Stimulated activated CD8-positive, alpha-beta memory T cell treated with anti-CD3 and anti-CD28 coated beads, Interleukin-7, amount 100 ng/mL, for 48 hours (primary cell): ENCODE results near the gene SNX32.
A peak's percentile ranks its signal among the peaks of the same experiment; 100 is the strongest.

Source experiments
- DNase-seq, 2 donors: peaks; one replicate each; pipeline ENCODE4 v3.0.0-alpha.2; 2020; ENCODE audit warnings: low read depth in 1 of 2; ENCODE audit errors: extremely low read depth in 1 of 2

SNX32 gene

GRCh38 chr11:65854852-65855837, 21.4 kb downstream of the SNX32 start:
- DNase-seq = no peak

- no peak for DNase-seq
Observed at GRCh38 chr11:65855927-65856363, 22.2 kb downstream of the SNX32 start.

GRCh38 chr11:65856689-65857499, 23.1 kb downstream of the SNX32 start:
- peak; percentile 74 to 75 for DNase-seq

GRCh38 chr11:65857500-65857852, 23.7 kb downstream of the SNX32 start:
- no peak for DNase-seq

- DNase-seq = peak; percentile 96 to 97
Observed at GRCh38 chr11:65857853-65858680, 24.3 kb downstream of the SNX32 start, which contains the start of gene CFL1. Gene CFL1, minus strand, starts transcription at chr11:65858180. Its CDS starts 81 bp downstream, at chr11:65858099.

- DNase-seq = no peak
Observed at GRCh38 chr11:65858681-65859087, 24.9 kb downstream of the SNX32 start.

- peak; percentile 96 to 100 for DNase-seq
Observed at GRCh38 chr11:65859095-65859811, 25.5 kb downstream of the SNX32 start.

GRCh38 chr11:65859812-65860277, 26.1 kb downstream of the SNX32 start:
- DNase-seq = no peak

GRCh38 chr11:65860278-65861164, 26.8 kb downstream of the SNX32 start, which contains the start of gene MUS81:
Gene MUS81, plus strand, starts transcription at chr11:65860433. Its CDS starts 321 bp downstream, at chr11:65860754.
- DNase-seq = peak; percentile 92 to 95

GRCh38 chr11:65861165-65861505, 27.4 kb downstream of the SNX32 start:
- no peak for DNase-seq

GRCh38 chr11:65861533-65862183, 27.9 kb downstream of the SNX32 start:
- DNase-seq = no peak

GRCh38 chr11:65862191-65862735, 28.5 kb downstream of the SNX32 start:
- no peak for DNase-seq

GRCh38 chr11:65862941-65863888, 29.5 kb downstream of the SNX32 start:
- DNase-seq = no peak

GRCh38 chr11:65863889-65864705, 30.3 kb downstream of the SNX32 start:
- DNase-seq = no peak

GRCh38 chr11:65864706-65865471, 31.1 kb downstream of the SNX32 start:
- no peak for DNase-seq
